GM18520 (cell line): ENCODE measurements around the gene ANKRD53.
A peak's percentile ranks its signal among the peaks of the same experiment; 100 is the strongest.

Source experiments
- ATAC-seq: cut with Tn5 transposase; IDR thresholded peaks from one replicate; pipeline ENCODE4 v1.9.1; 2021; ENCODE audit not compliant: unreplicated experiment

ANKRD53 gene

GRCh38 chr2:70964133-70964532 is 14.3 kb upstream of the ANKRD53 start:
- no peak for ATAC-seq

GRCh38 chr2:70964596-70965386 is 13.6 kb upstream of the ANKRD53 start:
- peak; percentile 61 for ATAC-seq

DNA sequence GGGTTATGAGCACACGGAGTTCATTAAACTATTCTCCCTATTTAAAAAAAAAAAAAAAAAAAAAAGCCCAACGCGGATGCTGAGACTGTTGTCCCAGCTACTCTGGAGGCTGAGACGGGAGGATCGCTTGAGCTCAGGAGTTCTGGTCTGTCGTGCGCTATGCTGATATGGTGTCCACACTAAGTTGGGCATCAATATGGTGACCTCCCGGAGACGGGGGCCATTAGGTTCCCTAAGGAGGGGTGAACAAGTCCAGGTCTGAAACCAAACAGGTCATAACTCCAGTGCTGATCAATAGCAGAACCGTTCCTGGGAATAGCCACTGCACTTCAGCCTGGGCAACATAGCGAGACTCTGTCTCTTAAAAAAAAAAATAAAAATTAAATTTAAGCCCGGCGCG is 12.9 kb upstream of the ANKRD53 start:
- ATAC-seq: no peak

DNA sequence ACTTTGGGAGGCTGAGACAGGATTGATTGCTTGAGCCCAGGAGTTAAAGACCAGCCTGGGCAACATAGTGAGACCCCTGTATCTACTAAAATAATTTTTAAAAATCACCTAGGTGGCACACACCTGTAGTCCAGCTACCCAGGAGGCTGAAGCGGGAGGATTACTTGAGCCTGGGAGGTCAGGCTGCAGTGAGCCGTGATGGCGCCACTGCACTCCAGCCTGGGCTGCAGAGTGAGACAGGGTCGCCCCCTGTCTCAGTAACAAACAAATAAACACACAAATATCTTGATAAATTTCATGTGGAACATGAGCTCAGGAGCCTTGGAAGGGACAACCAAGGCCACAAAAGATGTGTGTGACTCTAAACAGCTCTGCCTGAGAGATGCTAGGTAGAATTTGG is 11.7 kb upstream of the ANKRD53 start:
- ATAC-seq: no peak

- no peak for ATAC-seq
Observed at GRCh38 chr2:70967189-70967588, 11.2 kb upstream of the ANKRD53 start.

DNA sequence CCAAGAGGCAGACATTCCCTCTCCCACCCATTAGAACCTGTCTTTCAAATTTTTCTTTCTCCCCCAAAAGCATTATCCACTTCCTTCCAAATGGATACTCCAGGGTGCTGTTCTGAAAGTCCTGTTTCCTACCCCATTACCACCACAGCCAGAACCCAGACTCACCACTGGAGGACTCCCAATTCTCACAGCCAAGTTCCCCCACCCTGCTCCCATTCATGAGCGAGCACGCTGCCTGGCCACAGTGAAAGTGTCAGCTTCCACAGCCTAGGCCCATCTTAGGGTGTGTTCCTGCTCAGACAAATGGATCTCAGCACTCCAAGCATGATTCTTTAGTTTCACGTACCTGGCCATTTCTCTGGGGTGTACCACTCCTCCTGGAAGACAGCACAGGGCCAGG is 3.8 kb upstream of the ANKRD53 start:
- ATAC-seq: no peak

DNA sequence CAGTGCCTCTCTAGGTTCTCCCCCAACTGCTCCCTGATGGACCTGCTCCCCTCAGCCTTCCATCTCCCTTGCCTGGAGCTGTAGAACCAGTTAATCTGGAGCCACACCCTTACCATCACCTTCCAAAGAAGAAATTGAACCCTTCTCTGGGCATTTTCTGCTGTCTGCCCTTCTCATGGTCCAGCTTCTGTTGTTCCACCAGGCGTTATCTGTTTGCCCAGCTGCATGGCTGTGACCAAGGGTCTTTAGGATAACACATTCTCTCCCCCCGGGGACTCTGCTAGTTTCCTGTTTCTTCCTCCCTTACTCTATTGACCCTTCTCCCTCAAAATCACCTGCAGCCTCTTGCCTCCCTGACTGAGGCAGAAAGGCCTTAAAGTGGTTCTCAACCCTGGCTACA is 3.2 kb upstream of the ANKRD53 start:
- no peak for ATAC-seq

DNA sequence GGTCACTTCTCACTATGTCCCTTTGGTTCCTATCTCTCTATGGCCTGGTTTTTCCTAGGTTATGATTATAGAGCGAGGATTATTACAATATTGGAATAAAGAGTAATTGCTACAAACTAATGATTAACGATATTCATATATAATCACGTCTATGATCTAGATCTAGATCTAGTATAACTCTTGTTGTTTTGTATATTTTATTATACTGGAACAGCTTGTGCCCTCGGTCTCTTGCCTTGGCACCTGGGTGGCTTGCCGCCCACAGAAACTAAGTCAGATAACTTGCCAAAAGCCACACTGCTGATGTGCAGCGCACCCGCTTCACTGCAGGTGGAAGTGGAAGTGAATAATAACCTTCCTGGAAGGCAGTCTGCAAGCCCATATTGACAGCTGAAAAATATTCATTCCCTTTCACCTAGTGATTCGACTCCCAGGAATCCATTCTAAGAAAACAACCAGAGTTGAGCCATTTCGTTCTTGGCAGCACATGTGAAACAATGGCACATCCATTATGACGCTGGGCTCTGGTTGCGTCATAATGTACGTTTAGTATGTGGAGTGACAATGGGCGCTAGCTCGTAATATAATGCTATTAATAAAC is 725 bp upstream of the ANKRD53 start:
- no peak for ATAC-seq

DNA sequence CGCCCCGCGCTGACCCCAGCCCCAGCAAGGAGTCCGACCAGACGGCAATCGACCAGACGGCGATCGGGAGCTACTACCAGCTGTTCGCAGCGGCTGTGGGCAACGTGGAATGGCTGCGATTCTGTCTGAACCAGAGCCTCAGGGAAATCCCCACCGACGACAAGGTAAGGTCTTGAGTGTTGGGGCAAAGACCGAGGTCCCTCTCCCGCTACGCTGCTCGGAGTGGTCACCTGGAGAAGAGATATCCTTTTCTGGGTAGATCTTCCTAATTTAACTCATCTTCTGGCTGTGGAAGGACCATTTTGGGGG is 704 bp downstream of the ANKRD53 start:
- ATAC-seq: no peak

DNA sequence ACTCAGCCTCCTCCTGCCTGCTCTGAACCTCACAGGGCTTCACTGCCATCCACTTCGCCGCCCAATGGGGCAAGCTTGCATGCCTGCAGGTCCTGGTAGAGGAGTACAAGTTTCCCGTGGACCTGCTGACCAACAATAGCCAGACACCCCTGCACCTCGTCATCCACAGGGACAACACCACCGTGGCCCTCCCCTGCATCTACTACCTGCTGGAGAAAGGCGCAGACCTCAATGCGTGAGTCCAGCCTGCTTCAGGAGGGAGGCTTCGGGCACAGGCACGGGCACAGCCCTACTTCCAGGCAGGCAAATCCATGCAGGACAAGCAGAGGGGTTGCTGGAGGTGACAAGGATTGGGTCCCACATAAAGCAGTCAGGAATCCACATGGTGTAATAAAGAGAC is 1.2 kb downstream of the ANKRD53 start:
- no peak for ATAC-seq

- no peak for ATAC-seq
Observed at GRCh38 chr2:70981421-70981820, 3.0 kb downstream of the ANKRD53 start.

- no peak for ATAC-seq
Observed at GRCh38 chr2:70981866-70982810, 3.7 kb downstream of the ANKRD53 start.

DNA sequence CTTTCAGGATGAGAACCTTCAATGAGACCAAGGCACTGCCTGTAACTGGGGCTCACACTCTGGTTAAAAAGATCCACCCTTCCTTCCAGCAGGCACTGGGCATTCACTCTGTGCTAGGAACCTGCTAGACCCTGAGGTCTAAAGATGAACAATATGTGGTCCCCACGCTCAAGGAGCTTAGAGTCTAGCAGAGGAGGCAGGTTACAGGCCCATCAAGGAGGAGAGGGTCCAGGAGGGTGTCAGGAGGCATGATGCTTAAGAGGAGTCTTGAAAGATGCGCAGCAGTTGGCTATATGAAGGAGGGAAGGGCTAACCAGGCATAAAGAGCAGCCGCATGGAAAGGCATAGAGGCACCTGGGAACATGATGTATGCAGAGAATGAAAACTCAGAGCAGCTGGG is 4.5 kb downstream of the ANKRD53 start:
- no peak for ATAC-seq

GRCh38 chr2:70983506-70984227 is 5.2 kb downstream of the ANKRD53 start:
- ATAC-seq: no peak

DNA sequence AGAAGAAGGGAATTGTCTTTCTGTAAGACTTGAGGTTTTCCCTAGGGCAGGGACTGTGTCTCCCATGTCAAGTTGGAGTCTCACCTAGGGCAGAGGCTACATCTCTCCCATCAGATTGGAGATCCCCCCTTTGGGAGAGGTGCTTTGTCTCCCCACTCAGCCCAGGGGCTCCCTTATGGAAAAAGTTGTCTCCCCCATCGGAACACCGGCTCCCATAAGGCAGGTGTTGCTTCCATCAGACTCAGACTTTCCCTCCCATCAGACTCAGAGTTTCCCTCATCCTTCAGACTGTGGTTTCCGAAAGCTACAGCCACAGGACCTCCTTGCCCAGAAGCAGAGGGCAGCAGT is 5.8 kb downstream of the ANKRD53 start:
- no peak for ATAC-seq

DNA sequence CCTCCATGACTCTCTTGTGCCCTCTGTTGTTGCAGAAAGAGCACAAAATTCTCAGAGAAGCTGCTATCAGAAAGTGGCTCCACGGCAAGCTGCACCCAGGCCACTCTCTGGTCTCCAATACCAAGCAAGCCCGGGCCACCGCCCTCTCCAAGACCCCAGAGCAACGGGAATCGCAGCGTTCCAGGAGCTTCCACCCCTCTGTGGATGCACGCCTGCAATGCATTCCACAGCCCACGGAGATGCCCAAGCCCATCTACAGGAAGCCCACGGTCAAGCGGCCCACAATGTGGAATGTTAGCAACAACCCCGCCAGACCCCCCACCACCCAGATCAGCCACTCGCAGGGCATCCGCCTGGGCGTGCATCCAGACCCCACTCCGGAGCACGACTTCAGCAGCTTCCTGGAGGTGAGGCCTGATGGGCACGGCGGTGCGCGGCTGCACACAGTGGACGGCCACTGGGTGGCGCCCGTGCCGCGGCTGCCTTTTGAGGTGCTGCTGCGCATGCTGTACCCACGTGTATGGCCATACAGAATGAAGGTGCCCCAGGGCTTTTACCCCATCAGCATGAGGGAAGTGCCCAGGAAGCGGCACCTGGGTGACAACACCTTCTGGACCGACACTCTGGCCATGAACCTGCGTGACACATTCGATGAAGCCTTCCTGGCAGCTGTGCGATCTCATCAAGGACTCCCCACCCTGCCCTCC is 6.3 kb downstream of the ANKRD53 start:
- ATAC-seq: peak; percentile 68

GRCh38 chr2:70985283-70985688 is 6.9 kb downstream of the ANKRD53 start:
- no peak for ATAC-seq

GRCh38 chr2:70985956-70986355 is 7.5 kb downstream of the ANKRD53 start:
- ATAC-seq: no peak

DNA sequence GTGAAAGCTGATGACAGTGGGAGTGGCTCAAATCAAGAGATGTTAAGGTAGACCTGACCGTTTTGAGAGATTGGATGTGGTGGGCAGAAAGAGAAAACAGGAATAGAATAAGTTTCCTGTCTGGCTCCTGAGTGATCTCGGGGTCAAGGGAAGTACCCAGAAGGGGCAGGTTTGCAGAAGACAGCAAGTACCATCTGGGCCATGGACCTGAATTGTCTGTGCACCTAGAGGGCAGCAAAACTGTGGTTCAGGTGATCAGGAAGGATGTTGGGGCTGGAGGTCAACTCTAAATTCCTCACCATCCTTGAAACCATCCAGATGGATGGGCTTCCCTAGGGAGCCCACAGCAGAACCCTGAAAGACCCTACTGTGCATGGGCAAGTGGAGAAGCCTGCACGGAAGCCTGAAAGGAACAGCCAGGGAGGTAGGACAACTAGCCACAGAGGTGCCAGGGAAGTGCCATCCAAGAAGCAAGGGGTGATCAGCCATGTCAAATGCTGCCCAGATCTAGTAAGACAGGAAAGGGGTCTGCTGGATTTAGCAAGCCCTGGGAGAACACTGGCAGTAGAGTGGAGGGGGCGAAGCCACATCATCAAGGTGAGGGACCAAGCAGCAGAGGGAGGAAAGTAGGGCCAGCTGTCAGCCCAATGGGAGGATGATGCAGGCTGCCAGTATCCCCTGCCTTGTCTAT is 8.2 kb downstream of the ANKRD53 start:
- no peak for ATAC-seq

- no peak for ATAC-seq
Observed at GRCh38 chr2:70987386-70987785, 9.0 kb downstream of the ANKRD53 start.
